HCT116 (cell line): Measurements from ENCODE around the gene UBAP2L. TPM values are rescaled to one million over a fixed set of nuclear protein-coding genes. Genes with fewer than 3 reads are reported as not detected.

ENCODE experiments used
- ATAC-seq: fragments of 200-7000 bp; cut with Tn5 transposase; 2 replicates; pipeline ENCODE4 v1.9.1; 2020; ENCODE audit warnings: mild to moderate bottlenecking, moderate library complexity
- BruUV-seq: library from RNA; stranded (reverse); fragments of 400-500 nt; replicated peaks from 2 replicates; lab custom pipeline; 2021; lab: Mats Ljungman, UMichigan
- CTCF ChIA-PET: fragments of 300-600 bp; sonication (Branson Sonifier 250); formaldehyde crosslinking; loops from one replicate; lab custom pipeline; 2021; ENCODE audit warnings: antibody characterized with exemption; lab: Charles Lee
- POLR2A ChIA-PET: fragments of 300-600, 350-600 bp; sonication (Branson Sonifier 250); formaldehyde crosslinking; loops from one replicate; lab custom pipeline; 2021; ENCODE audit warnings: antibody characterized with exemption; lab: Charles Lee
- RAD21 ChIA-PET, 2 experiments: fragments of 300-600 bp; sonication (Branson Sonifier 250); formaldehyde crosslinking; loops; one replicate each; lab custom pipeline; 2023; ENCODE audit warnings: low total read pairs in 2 of 2; ENCODE audit not compliant: uncharacterized antibody in 2 of 2, unreplicated experiment in 2 of 2, low non-redundant PET in 1 of 2; lab: Charles Lee
- DNase-seq: peaks from one replicate; pipeline ENCODE4 v3.0.0-alpha.2; 2010; ENCODE audit warnings: low read depth, low spot score
- H2AFZ ChIP-seq: fragments of 200-600 bp; shearing (Covaris generic), sonication (generic); 2 replicates; pipeline ENCODE4 v1.6.1; 2017; ENCODE audit warnings: low read depth, mixed run types, mixed read lengths, antibody characterized with exemption, low read length; ENCODE audit not compliant: poor library complexity, severe bottlenecking
- H3K27ac ChIP-seq: 2 replicates; pipeline ENCODE4 v1.5.1; 2012; ENCODE audit warnings: low read depth, low read length
- H3K27me3 ChIP-seq: fragments of 200-600 bp; sonication (generic); 2 replicates; pipeline ENCODE4 v1.6.1; 2016; ENCODE audit warnings: mixed run types, low read length, mixed read lengths; ENCODE audit not compliant: insufficient read depth
- H3K36me3 ChIP-seq, 2 experiments: fragments of 200-500 bp in 1 of 2; fragments of 200-600 bp in 1 of 2; sonication (Bioruptor generic) in 1 of 2; sonication (generic) in 1 of 2; 2 replicates each; pipeline versions ENCODE4 v1.5.1 to v1.6.1; 2014 to 2016; ENCODE audit warnings: low read length in 2 of 2, inconsistent platforms in 1 of 2, mixed read lengths in 1 of 2, mixed run types in 1 of 2; ENCODE audit not compliant: insufficient read depth in 2 of 2, control insufficient read depth in 1 of 2
- H3K4me1 ChIP-seq, 2 experiments: fragments of 200-600 bp in 1 of 2; sonication (generic) in 1 of 2; 2 replicates each; pipeline versions ENCODE4 v1.5.1 to v1.6.1; 2012 to 2017; ENCODE audit warnings: low read length in 2 of 2, inconsistent platforms in 1 of 2, mild to moderate bottlenecking in 1 of 2, mixed read lengths in 1 of 2, mixed run types in 1 of 2, moderate library complexity in 1 of 2; ENCODE audit not compliant: insufficient read depth in 2 of 2, control insufficient read depth in 1 of 2
- H3K4me2 ChIP-seq: fragments of 200-600 bp; sonication (generic); 2 replicates; pipeline ENCODE4 v1.6.1; 2017; ENCODE audit warnings: mixed run types, low read length, mixed read lengths
- H3K4me3 ChIP-seq, 2 experiments: fragments of 200-600 bp in 1 of 2; sonication (generic) in 1 of 2; replicated peaks in 1 of 2; 2 replicates each; pipeline ENCODE4 v1.5.1; 2011 to 2016; ENCODE audit warnings: low read length in 2 of 2, control low read depth in 1 of 2, low read depth in 1 of 2, mild to moderate bottlenecking in 1 of 2, mixed read lengths in 1 of 2, mixed run types in 1 of 2
- H3K79me2 ChIP-seq: fragments of 200-600 bp; sonication (generic); 2 replicates; pipeline ENCODE4 v1.6.1; 2017; ENCODE audit warnings: mild to moderate bottlenecking, mixed run types, low read length, moderate library complexity, mixed read lengths; ENCODE audit not compliant: insufficient read depth
- H3K9ac ChIP-seq: fragments of 200-600 bp; sonication (generic); 2 replicates; pipeline ENCODE4 v1.6.1; 2016; ENCODE audit warnings: low read length, mixed read lengths
- H3K9me2 ChIP-seq: fragments of 200-600 bp; sonication (generic), shearing (Covaris generic); 2 replicates; pipeline ENCODE4 v1.6.1; 2017; ENCODE audit warnings: mixed run types, mild to moderate bottlenecking, moderate library complexity; ENCODE audit not compliant: insufficient read depth
- H3K9me3 ChIP-seq, 2 experiments: fragments of 200-500 bp in 1 of 2; fragments of 200-600 bp in 1 of 2; sonication (Bioruptor generic) in 1 of 2; sonication (generic) in 1 of 2; 2 replicates each; pipeline ENCODE4 v1.6.1; 2014 to 2017; ENCODE audit warnings: low read length in 2 of 2, mixed read lengths in 2 of 2, inconsistent platforms in 1 of 2, low read depth in 1 of 2, mild to moderate bottlenecking in 1 of 2, mixed run types in 1 of 2, moderate library complexity in 1 of 2; ENCODE audit not compliant: control insufficient read depth in 1 of 2, insufficient read depth in 1 of 2
- H4K20me1 ChIP-seq: fragments of 200-600 bp; sonication (generic), shearing (Covaris generic); 2 replicates; pipeline ENCODE4 v1.6.1; 2017; ENCODE audit warnings: mixed run types, mild to moderate bottlenecking, moderate library complexity; ENCODE audit not compliant: insufficient read depth
- ATF3 ChIP-seq: IDR thresholded peaks from 2 replicates; pipeline ENCODE4 v1.6.1; 2012
- CBX3 ChIP-seq: IDR thresholded peaks from 2 replicates; pipeline ENCODE4 v1.6.1; 2012; ENCODE audit warnings: low read depth
- CEBPB ChIP-seq: IDR thresholded peaks from 2 replicates; pipeline ENCODE4 v1.6.1; 2012; ENCODE audit warnings: low read depth
- CTCF ChIP-seq, 3 experiments: fragments of 200-600 bp in 1 of 3; sonication (generic) in 1 of 3; IDR thresholded peaks in 2 of 3; conservative IDR thresholded peaks in 1 of 3; 2 replicates each; pipeline ENCODE4 v1.5.1; 2012 to 2017; ENCODE audit warnings: low read depth in 2 of 3, low read length in 2 of 3, antibody characterized with exemption in 1 of 3, borderline replicate concordance in 1 of 3, control low read depth in 1 of 3, mild to moderate bottlenecking in 1 of 3, mixed read lengths in 1 of 3, mixed run types in 1 of 3, moderate library complexity in 1 of 3; ENCODE audit not compliant: insufficient read depth in 1 of 3
- EGR1 ChIP-seq: IDR thresholded peaks from 2 replicates; pipeline ENCODE4 v1.6.1; 2012; ENCODE audit warnings: low read depth
- ELF1 ChIP-seq: IDR thresholded peaks from 2 replicates; pipeline ENCODE4 v1.6.1; 2012; ENCODE audit warnings: low read depth, borderline replicate concordance
- EZH2 ChIP-seq: fragments of 200-600 bp; sonication (generic); IDR thresholded peaks from 2 replicates; pipeline ENCODE4 v1.6.1; 2017; ENCODE audit warnings: antibody characterized with exemption, mixed run types
- EZH2phosphoT487 ChIP-seq: fragments of 200-600 bp; IDR thresholded peaks from 2 replicates; pipeline ENCODE4 v1.6.1; 2018; ENCODE audit warnings: antibody characterized with exemption, borderline replicate concordance
- JUND ChIP-seq: IDR thresholded peaks from 2 replicates; pipeline ENCODE4 v1.6.1; 2012
- MAX ChIP-seq: IDR thresholded peaks from 2 replicates; pipeline ENCODE4 v1.6.1; 2012
- POLR2A ChIP-seq: IDR thresholded peaks from 2 replicates; pipeline ENCODE4 v1.7.0; 2011; ENCODE audit warnings: borderline replicate concordance; ENCODE audit not compliant: insufficient read depth, insufficient read length; ENCODE audit errors: extremely low read depth
- POLR2AphosphoS5 ChIP-seq: IDR thresholded peaks from 2 replicates; pipeline ENCODE4 v1.6.1; 2011; ENCODE audit warnings: mild to moderate bottlenecking, low read depth, low read length, moderate library complexity
- RAD21 ChIP-seq: IDR thresholded peaks from 2 replicates; pipeline ENCODE4 v1.6.1; 2012; ENCODE audit warnings: low read depth, mild to moderate bottlenecking
- REST ChIP-seq: IDR thresholded peaks from 2 replicates; pipeline ENCODE4 v1.6.1; 2012; ENCODE audit warnings: low read depth
- TCF7L2 ChIP-seq: IDR thresholded peaks from 2 replicates; pipeline ENCODE4 v1.7.0; 2011; ENCODE audit warnings: borderline replicate concordance, inconsistent platforms; ENCODE audit not compliant: insufficient read depth, insufficient read length; ENCODE audit errors: extremely low read depth
- ZBTB33 ChIP-seq: IDR thresholded peaks from 2 replicates; pipeline ENCODE4 v1.6.1; 2011; ENCODE audit warnings: mild to moderate bottlenecking, low read length, moderate library complexity; ENCODE audit not compliant: insufficient replicate concordance; ENCODE audit errors: extremely low read depth
- ZFX ChIP-seq: fragments of 450-650 bp; IDR thresholded peaks from 2 replicates; pipeline ENCODE4 v1.6.1; 2017
- ZNF274 ChIP-seq: fragments of 200-500 bp; sonication (Bioruptor generic); IDR thresholded peaks from 2 replicates; pipeline ENCODE4 v1.6.1; 2014; ENCODE audit warnings: mild to moderate bottlenecking, low read depth, low read length, inconsistent platforms
- intact Hi-C: fragments of 100-400 bp; cut with micrococcal nuclease; formaldehyde crosslinking; loops from 2 replicates; pipeline ENCODE4 v1.10.0; 2022
- total RNA-seq: library from RNA; stranded (reverse); gene quantifications from one replicate; pipeline ENCODE4 v1.2.1, GENCODE V29; 2021; ENCODE audit not compliant: unreplicated experiment

The UBAP2L gene
- total RNA-seq, 1 experiment from 2014 or later = 189 TPM

GRCh38 chr1:154260127-154260526 lies 39.4 kb downstream of the UBAP2L start:
- H4K20me1 ChIP-seq = peaks cover 4% of the 10 kb centered on the region; the same call in 1 of the 2 replicates
- TF ChIP-seq POLR2A (no peak), ZFX (no peak), EZH2 (no peak), JUND (no peak), POLR2AphosphoS5 (no peak), CBX3 (no peak), CTCF (IDR thresholded peaks at IDR 0.05 in 2 of 3, conservative IDR thresholded peaks at IDR 0.05 in 1 of 3; ENCODE audit: borderline replicate concordance in 1 of 3, insufficient read depth in 1 of 3, low read depth in 2 of 3, low read length in 2 of 3) (no peak), TCF7L2 (no peak), ZBTB33 (no peak), ATF3 (no peak), MAX (no peak), EZH2phosphoT487 (no peak), RAD21 (no peak), EGR1 (no peak), ELF1 (no peak), REST (no peak), ZNF274 (no peak), CEBPB (no peak)
- no peaks in the 10 kb centered on the region for H3K27me3 ChIP-seq
- no peak for DNase-seq
- CTCF ChIA-PET = no interaction called here
- H3K36me3 ChIP-seq = peaks cover 72 to 81% of the 10 kb centered on the region in 2 experiments
- POLR2A ChIA-PET = no interaction called here
- H3K79me2 ChIP-seq = peaks cover 16% of the 10 kb centered on the region; the same call in 1 of the 2 replicates
- H2AFZ ChIP-seq = no peak overlapping the region
- no peak overlapping the region for H3K4me3 ChIP-seq
- BruUV-seq = no TSS peak
- H3K4me2 ChIP-seq = no peak overlapping the region
- ATAC-seq = no peak
- intact Hi-C loops = loop anchor here (5.0 kb wide), 1 partner anchor 33 kb away; no protein-coding TSS in a partner anchor
- RAD21 ChIA-PET = no interaction called here
- H3K9me3 ChIP-seq = no peaks in the 10 kb centered on the region
- no peaks in the 10 kb centered on the region for H3K4me1 ChIP-seq
- no peak overlapping the region for H3K27ac ChIP-seq
- H3K9me2 ChIP-seq = no peaks in the 10 kb centered on the region
- H3K9ac ChIP-seq = no peak overlapping the region
